Erythroblast (primary cell): ENCODE results near the gene BTBD10.

Source experiments
- GATA1 ChIP-seq: IDR thresholded peaks from 2 replicates; pipeline ENCODE4 v1.6.1; 2011; ENCODE audit warnings: low read depth, mild to moderate bottlenecking, control low read depth, low read length, moderate library complexity
- POLR2A ChIP-seq: IDR thresholded peaks from 2 replicates; pipeline ENCODE4 v1.6.1; 2011; ENCODE audit warnings: mild to moderate bottlenecking, low read length

- TF ChIP-seq POLR2A (no peak), GATA1 (no peak)
These were observed 2.9 kb upstream of the BTBD10 start for GRCh38 chr11:13465909-13466371.
